Measurements from ENCODE around the gene CDKAL1. TPM values are rescaled to one million over a fixed set of nuclear protein-coding genes. Genes with fewer than 3 reads are reported as not detected.

Gene CDKAL1
- total and polyA plus RNA-seq, 2 experiments from 2014 or later, result 12.2 to 13.7 TPM

DNA sequence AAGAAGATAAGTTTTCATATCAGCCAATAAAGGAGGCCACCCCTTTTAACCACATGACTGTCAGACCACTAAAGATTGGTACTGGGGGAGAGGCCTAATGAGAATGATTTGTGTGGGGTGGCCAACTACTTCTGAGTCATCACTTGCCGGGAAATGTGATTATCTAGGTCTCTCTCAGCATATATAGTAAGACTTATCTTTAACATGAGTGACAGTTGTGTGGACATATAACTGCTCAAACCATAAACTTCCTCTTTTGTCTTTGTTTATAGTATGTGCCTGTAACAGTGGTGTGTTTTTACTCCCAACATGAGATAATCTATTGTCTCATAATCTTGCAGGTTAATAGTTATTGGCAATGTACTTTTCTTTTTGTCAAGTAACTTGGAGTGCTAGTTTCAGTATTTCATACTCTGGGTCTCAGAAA lies 312.4 kb downstream of the CDKAL1 start:
- Histone ChIP-seq H3K9me3 (ENCODE audit: low read depth) (no peaks in the 10 kb centered on the region), H3K4me1 (ENCODE audit: low read depth) (no peaks in the 10 kb centered on the region), H3K27ac (no peak overlapping the region), H3K36me3 (no peaks in the 10 kb centered on the region), H3K4me3 (no peak overlapping the region), H3K27me3 (no peaks in the 10 kb centered on the region)
- DNase-seq (ENCODE audit: low read depth in 1 of 2, low spot score in 1 of 2), result peak in 1 of 2 donors; percentile 57
- TF ChIP-seq CTCF (IDR thresholded peaks at IDR 0.05; ENCODE audit: low read depth, low read length), result no peak

- DNase-seq (ENCODE audit: low read depth in 1 of 2, low spot score in 1 of 2), result no peak
- no peaks in the 10 kb centered on the region for H3K4me1 ChIP-seq (ENCODE audit: low read depth)
- H3K27me3 ChIP-seq, result no peaks in the 10 kb centered on the region
- H3K36me3 ChIP-seq, result no peaks in the 10 kb centered on the region
- H3K4me3 ChIP-seq, result no peak overlapping the region
- TF ChIP-seq CTCF (IDR thresholded peaks at IDR 0.05; ENCODE audit: low read depth, low read length), result no peak
- H3K9me3 ChIP-seq (ENCODE audit: low read depth), result no peaks in the 10 kb centered on the region
- no peak overlapping the region for H3K27ac ChIP-seq
Observed at GRCh38 chr6:20847904-20848303, 313.6 kb downstream of the CDKAL1 start.

DNA sequence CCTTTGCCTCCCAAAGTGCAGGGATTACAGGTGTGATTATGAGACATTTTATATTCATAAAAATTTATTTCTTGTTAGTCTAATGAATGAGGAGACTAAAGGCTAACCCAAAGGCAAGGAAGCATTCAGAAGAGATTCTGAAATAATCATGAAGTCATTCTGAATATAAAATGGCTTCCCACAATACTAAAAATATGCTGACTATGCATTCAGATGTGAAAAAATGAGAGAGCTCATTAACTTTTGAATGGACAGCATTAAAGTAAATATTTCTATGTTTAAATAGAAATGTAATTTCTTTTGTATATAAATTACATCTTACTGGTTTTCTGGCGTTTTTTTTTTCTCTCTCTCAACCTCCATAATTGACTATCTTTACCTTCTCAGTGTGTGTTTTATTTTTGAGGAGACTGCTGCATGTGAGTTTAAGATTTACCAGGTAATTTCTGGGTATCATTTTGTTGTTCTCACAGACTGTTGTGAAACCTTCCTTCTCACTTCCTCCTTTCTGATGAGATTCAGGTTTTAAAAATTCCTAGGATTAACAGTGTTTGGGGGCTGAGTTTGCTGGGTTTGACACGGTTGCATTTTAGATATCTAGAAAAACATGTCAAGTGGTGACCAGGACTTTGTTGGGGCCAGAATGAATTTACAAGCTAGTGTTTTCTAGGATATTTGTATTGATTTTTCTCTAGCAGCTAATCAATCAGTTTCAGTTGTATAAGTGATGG lies 316.6 kb downstream of the CDKAL1 start:
- H3K36me3 ChIP-seq, result no peaks in the 10 kb centered on the region
- no peaks in the 10 kb centered on the region for H3K4me1 ChIP-seq (ENCODE audit: low read depth)
- H3K4me3 ChIP-seq, result no peak overlapping the region
- DNase-seq (ENCODE audit: low read depth in 1 of 2, low spot score in 1 of 2), result no peak
- no peak for TF ChIP-seq CTCF (IDR thresholded peaks at IDR 0.05; ENCODE audit: low read depth, low read length)
- no peaks in the 10 kb centered on the region for H3K27me3 ChIP-seq
- H3K9me3 ChIP-seq (ENCODE audit: low read depth), result no peaks in the 10 kb centered on the region
- no peak overlapping the region for H3K27ac ChIP-seq

DNA sequence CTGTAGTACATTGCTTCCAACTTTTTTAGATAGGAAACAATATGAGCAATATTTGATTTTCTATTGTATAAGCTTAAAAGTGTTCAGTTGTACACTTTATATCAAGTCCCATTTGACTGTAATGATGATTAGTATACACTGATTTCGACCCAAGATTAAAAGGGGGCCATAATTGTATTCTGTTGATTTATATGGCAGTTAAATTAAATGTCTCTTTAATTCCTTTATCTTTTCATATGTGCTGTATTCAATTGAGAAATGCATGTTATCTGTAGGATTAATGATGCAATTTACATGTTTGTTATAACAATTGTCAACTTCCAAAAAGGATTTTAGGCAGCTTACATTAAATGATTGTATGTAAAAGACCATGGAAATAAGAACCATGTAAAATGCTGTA lies 317.5 kb downstream of the CDKAL1 start:
- H3K27ac ChIP-seq, result no peak overlapping the region
- no peak for TF ChIP-seq CTCF (IDR thresholded peaks at IDR 0.05; ENCODE audit: low read depth, low read length)
- H3K9me3 ChIP-seq (ENCODE audit: low read depth), result no peaks in the 10 kb centered on the region
- no peaks in the 10 kb centered on the region for H3K4me1 ChIP-seq (ENCODE audit: low read depth)
- H3K4me3 ChIP-seq, result no peak overlapping the region
- H3K36me3 ChIP-seq, result no peaks in the 10 kb centered on the region
- H3K27me3 ChIP-seq, result no peaks in the 10 kb centered on the region
- no peak for DNase-seq (ENCODE audit: low read depth in 1 of 2, low spot score in 1 of 2)

DNA sequence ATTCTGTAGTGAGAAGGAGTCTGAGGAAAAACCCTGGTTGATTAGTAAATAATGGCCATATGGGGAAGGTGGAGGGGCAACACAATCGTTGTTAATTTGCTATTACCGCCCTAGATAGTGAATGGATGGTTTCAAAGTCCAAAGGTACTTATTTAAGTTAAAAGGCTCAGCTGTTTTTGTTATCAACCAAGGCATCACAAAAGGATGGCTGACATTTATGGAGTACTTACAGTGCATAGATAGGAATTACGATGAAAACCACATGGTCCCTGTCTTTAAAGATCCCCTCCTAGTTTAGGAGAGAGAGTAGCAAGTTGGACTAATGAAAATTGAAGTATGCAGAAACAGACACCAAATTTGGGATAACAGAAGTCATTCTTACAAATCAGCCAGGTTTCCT lies 319.6 kb downstream of the CDKAL1 start:
- Histone ChIP-seq H3K9me3 (ENCODE audit: low read depth) (no peaks in the 10 kb centered on the region), H3K27me3 (no peaks in the 10 kb centered on the region), H3K4me1 (ENCODE audit: low read depth) (no peaks in the 10 kb centered on the region), H3K4me3 (no peak overlapping the region), H3K36me3 (no peaks in the 10 kb centered on the region), H3K27ac (no peak overlapping the region)
- TF ChIP-seq CTCF (IDR thresholded peaks at IDR 0.05; ENCODE audit: low read depth, low read length), result no peak
- no peak for DNase-seq (ENCODE audit: low read depth in 1 of 2, low spot score in 1 of 2)

All from cardiac muscle cell (in vitro differentiated cells and primary cell).